ENCODE measurements around the gene SLC44A1.

DNA sequence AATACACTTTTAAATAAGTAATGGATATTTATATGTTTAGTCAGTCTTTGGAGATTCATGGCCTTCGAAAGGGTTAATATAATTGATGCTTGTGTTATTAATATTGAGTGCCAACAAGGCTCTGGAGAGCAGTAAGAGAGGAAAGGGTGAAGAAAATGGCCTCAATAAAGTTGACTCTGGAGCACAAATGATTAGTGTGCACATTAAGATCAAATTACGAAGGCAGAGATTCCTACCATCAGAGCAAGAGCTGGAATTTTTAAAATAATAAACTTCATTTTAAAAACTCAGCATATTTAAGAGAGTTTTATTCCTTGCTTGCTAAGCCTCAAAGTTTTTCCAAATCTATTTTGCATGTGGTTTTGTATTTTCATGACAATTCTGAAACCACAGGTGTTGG is 14.8 kb downstream of the SLC44A1 start:
- TF ChIP-seq, protein P1, sequence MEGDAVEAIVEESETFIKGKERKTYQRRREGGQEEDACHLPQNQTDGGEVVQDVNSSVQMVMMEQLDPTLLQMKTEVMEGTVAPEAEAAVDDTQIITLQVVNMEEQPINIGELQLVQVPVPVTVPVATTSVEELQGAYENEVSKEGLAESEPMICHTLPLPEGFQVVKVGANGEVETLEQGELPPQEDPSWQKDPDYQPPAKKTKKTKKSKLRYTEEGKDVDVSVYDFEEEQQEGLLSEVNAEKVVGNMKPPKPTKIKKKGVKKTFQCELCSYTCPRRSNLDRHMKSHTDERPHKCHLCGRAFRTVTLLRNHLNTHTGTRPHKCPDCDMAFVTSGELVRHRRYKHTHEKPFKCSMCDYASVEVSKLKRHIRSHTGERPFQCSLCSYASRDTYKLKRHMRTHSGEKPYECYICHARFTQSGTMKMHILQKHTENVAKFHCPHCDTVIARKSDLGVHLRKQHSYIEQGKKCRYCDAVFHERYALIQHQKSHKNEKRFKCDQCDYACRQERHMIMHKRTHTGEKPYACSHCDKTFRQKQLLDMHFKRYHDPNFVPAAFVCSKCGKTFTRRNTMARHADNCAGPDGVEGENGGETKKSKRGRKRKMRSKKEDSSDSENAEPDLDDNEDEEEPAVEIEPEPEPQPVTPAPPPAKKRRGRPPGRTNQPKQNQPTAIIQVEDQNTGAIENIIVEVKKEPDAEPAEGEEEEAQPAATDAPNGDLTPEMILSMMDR (IDR thresholded peaks at IDR 0.05 in 2 of 3, conservative IDR thresholded peaks at IDR 0.05 in 1 of 3; ENCODE audit: control insufficient read depth in 2 of 3, extremely low read depth in 1 of 3, insufficient read depth in 1 of 3, low read depth in 3 of 3, low read length in 3 of 3): no peak
- no peak for TF ChIP-seq POLR2A (IDR thresholded peaks at IDR 0.05; ENCODE audit: low read depth, low read length)
- TF ChIP-seq, protein P2, sequence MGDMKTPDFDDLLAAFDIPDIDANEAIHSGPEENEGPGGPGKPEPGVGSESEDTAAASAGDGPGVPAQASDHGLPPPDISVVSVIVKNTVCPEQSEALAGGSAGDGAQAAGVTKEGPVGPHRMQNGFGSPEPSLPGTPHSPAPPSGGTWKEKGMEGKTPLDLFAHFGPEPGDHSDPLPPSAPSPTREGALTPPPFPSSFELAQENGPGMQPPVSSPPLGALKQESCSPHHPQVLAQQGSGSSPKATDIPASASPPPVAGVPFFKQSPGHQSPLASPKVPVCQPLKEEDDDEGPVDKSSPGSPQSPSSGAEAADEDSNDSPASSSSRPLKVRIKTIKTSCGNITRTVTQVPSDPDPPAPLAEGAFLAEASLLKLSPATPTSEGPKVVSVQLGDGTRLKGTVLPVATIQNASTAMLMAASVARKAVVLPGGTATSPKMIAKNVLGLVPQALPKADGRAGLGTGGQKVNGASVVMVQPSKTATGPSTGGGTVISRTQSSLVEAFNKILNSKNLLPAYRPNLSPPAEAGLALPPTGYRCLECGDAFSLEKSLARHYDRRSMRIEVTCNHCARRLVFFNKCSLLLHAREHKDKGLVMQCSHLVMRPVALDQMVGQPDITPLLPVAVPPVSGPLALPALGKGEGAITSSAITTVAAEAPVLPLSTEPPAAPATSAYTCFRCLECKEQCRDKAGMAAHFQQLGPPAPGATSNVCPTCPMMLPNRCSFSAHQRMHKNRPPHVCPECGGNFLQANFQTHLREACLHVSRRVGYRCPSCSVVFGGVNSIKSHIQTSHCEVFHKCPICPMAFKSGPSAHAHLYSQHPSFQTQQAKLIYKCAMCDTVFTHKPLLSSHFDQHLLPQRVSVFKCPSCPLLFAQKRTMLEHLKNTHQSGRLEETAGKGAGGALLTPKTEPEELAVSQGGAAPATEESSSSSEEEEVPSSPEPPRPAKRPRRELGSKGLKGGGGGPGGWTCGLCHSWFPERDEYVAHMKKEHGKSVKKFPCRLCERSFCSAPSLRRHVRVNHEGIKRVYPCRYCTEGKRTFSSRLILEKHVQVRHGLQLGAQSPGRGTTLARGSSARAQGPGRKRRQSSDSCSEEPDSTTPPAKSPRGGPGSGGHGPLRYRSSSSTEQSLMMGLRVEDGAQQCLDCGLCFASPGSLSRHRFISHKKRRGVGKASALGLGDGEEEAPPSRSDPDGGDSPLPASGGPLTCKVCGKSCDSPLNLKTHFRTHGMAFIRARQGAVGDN (IDR thresholded peaks at IDR 0.05): no peak
- no peak for TF ChIP-seq EZH2 (IDR thresholded peaks at IDR 0.05; ENCODE audit: borderline replicate concordance, control insufficient read depth, low read depth, low read length)
- no peak for TF ChIP-seq NFYB (IDR thresholded peaks at IDR 0.05; ENCODE audit: insufficient read depth, low read depth, low read length)
- TF ChIP-seq, protein P3, sequence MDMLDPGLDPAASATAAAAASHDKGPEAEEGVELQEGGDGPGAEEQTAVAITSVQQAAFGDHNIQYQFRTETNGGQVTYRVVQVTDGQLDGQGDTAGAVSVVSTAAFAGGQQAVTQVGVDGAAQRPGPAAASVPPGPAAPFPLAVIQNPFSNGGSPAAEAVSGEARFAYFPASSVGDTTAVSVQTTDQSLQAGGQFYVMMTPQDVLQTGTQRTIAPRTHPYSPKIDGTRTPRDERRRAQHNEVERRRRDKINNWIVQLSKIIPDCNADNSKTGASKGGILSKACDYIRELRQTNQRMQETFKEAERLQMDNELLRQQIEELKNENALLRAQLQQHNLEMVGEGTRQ (IDR thresholded peaks at IDR 0.05; ENCODE audit: borderline replicate concordance, low read depth, low read length): no peak
- TF ChIP-seq, protein P4, sequence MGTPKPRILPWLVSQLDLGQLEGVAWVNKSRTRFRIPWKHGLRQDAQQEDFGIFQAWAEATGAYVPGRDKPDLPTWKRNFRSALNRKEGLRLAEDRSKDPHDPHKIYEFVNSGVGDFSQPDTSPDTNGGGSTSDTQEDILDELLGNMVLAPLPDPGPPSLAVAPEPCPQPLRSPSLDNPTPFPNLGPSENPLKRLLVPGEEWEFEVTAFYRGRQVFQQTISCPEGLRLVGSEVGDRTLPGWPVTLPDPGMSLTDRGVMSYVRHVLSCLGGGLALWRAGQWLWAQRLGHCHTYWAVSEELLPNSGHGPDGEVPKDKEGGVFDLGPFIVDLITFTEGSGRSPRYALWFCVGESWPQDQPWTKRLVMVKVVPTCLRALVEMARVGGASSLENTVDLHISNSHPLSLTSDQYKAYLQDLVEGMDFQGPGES (IDR thresholded peaks at IDR 0.05): no peak
- no peak for TF ChIP-seq FOXM1 (IDR thresholded peaks at IDR 0.05; ENCODE audit: low read depth, low read length)
- no peak for TF ChIP-seq MYB (IDR thresholded peaks at IDR 0.05; ENCODE audit: borderline replicate concordance, low read depth, low read length)
- TF ChIP-seq NR2C2 (IDR thresholded peaks at IDR 0.05; ENCODE audit: borderline replicate concordance, control insufficient read depth, insufficient read length, low read depth): no peak
- TF ChIP-seq GATAD2B (conservative IDR thresholded peaks at IDR 0.05; ENCODE audit: low read depth): no peak
- no peak for TF ChIP-seq NR2F1 (conservative IDR thresholded peaks at IDR 0.05)
- no peak for TF ChIP-seq RFX5 (IDR thresholded peaks at IDR 0.05; ENCODE audit: low read depth, low read length)

All from GM12878 (cell line).